Stimulated activated CD8-positive, alpha-beta memory T cell treated with anti-CD3 and anti-CD28 coated beads, Interleukin-15, amount 100 ng/mL, for 1 hour (primary cell): ENCODE results near the gene ABR.

Source experiments
- DNase-seq: peaks from one replicate; pipeline ENCODE4 v3.0.0-alpha.2; 2020; ENCODE audit warnings: low read depth

Gene ABR

DNA sequence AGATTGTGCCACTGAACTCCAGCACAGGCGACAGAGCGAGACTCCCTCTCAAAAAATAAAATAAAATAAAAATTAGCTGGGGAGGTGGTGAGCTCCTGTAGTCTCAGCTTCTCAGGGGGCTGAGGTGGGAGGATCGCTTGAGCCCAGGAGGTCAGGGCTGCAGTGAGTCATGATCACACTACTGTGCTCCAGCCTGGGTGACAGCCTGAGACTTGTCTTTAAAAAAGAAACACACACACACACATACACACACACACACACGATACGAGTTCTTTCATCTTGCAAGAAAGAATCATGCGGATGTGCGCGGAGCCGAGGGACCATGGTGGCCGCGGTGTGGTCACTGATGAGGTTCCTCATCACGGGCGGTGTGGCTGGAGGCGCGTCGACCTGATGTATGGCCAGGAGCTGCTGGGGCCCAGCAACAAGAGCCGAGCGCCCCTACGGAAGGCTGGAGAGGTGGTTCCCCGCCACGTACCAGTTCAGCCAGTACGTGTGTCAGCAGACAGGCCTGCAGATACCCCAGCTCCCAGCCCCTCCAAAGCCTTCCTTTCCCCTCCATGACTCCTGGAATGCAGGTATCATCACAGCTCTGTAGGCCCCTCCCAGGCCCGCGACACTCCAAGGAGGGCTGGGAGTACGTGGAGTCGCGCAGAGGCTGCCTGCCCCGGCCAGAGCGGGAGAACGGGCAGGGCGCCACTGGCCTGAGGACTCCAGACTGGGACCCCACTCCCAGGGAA, 220.9 kb downstream of the ABR start:
- DNase-seq, result no peak

DNA sequence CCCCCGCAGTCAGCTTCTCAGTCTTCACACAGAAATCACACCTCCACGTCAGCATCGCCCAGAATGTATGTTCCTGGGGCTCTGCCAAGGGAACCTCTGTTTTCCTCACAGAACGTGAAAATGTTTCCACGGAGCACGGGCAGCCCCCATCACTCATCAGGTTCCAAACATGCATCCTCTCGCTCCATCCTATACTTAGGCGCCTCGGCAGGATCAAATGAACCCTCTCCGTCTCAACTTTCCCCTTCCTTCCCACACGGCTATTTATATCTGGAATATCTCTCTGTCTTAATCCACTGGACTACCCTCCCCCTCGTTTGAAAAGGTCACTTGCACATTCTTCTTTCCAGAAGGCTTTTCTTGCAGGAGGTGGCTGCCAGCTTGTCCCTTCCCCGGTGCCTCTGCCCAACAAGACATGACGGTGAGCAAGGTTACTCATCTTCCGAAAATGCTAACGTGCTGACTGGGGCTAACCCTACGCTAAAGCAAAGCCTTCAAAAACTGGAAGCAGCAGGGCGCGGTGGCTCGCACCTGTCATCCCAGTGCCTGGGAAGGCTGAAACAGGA, 221.8 kb downstream of the ABR start:
- no peak for DNase-seq

DNA sequence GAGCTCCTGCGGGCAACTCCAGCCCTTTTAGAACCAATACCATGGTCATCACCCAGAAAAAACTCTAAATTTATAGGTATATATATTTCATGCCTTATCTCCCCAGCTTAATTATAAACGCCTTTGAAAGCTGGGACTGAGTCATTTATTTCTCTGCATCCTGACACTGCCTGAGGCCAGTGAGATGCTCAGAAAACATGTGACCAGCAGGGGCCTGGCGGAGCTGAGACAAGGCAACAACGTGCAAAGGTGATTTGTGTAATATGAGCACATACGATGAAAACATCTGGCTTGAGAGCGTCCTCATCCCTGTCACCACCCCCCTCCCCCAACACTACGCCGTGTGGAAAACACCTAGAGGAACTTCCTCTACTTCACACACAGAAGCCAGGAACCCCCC, 222.9 kb downstream of the ABR start:
- no peak for DNase-seq

DNA sequence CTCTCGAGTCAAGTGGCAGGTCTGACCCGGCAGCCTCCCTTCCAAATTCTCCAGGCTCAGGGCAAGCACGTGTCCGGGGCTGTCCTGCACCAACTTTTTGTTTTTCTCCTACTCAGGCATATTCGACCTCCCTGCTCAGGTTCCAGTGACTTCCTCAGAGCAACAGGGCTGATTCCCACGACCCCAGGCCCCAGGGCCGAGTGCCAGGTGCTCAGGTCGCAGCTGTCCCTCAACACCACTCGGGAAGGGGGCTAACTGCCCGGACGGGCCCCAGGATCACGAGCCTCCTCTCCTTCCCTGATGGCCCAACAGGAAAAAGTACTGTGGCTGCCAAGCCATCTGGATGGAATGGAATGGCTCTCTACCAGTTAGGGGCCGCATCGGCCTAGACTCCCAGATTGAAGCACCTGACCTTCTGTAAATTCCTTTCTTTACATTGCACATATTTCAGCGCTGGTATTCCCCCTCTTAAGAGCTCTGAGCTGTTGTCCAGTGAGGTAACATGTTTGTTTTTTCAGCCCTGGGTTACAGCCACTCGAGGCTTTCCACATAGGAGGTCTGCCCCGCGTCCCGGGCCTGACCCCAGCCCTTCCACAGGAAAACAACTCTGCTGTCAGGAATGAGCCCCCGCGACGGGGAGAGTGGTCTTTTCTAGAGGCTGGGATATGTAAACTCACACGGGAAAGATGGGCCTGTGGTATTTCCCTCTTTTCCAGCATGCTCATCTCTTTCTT, 225.2 kb downstream of the ABR start:
- DNase-seq, result no peak

DNA sequence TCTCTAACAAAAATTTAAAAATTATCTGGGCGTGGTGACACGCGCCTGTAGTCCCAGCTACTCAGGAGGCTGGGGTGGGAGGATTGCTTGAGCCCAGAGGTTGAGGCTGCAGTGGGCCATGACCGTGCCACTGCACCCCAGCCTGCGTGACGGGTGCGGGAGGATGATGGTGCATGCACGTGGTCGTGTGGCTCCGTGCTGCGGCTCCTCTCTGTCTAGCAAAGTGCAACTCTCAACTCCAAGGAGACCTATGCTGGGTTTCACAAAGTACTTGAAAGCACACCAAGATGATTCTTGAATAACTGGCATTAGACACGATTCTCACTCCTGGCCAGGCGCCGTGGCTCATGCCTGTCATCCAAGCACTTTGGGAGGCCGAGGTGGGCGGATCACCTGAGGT, 226.0 kb downstream of the ABR start:
- no peak for DNase-seq
